ENCODE measurements around the gene SF3B3.

SF3B3 gene

GRCh38 chr16:70608521-70608920 is 84.9 kb downstream of the SF3B3 start:
- DNase-seq (ENCODE audit: low read depth, low spot score), result no peak
- CTCF ChIA-PET, result interaction anchor here (0.8 to 1.2 kb wide), 2 partner anchors 11 to 46 kb away, joined by 3 read pairs; no protein-coding TSS in a partner anchor
- POLR2A ChIA-PET, result interaction anchor here (0.6 kb wide), 1 partner anchor 181 kb away, joined by 5 read pairs; no protein-coding TSS in a partner anchor
- no peak for TF ChIP-seq CTCF (IDR thresholded peaks at IDR 0.05; ENCODE audit: insufficient read depth, low read length, missing control alignments)
- H3K4me3 ChIP-seq (ENCODE audit: low read depth, low read length), result no peak overlapping the region

GRCh38 chr16:70610273-70611223 is 86.9 kb downstream of the SF3B3 start:
- no peak for DNase-seq (ENCODE audit: low read depth, low spot score)
- no peak for TF ChIP-seq CTCF (IDR thresholded peaks at IDR 0.05; ENCODE audit: insufficient read depth, low read length, missing control alignments)
- POLR2A ChIA-PET, result no interaction called here
- CTCF ChIA-PET, result no interaction called here
- no peak overlapping the region for H3K4me3 ChIP-seq (ENCODE audit: low read depth, low read length)

GRCh38 chr16:70611224-70611598 is 87.6 kb downstream of the SF3B3 start:
- DNase-seq (ENCODE audit: low read depth, low spot score), result no peak
- ChIA-PET CTCF (no interaction called here), POLR2A (no interaction called here)
- no peak overlapping the region for H3K4me3 ChIP-seq (ENCODE audit: low read depth, low read length)
- TF ChIP-seq CTCF (IDR thresholded peaks at IDR 0.05; ENCODE audit: insufficient read depth, low read length, missing control alignments), result no peak

GRCh38 chr16:70611785-70612303 is 88.2 kb downstream of the SF3B3 start:
- no peak for TF ChIP-seq CTCF (IDR thresholded peaks at IDR 0.05; ENCODE audit: insufficient read depth, low read length, missing control alignments)
- ChIA-PET CTCF (interaction anchor here (0.9 to 1.1 kb wide), 2 partner anchors 9 to 42 kb away, joined by 3 read pairs; no protein-coding TSS in a partner anchor), POLR2A (no interaction called here)
- DNase-seq (ENCODE audit: low read depth, low spot score), result no peak
- no peak overlapping the region for H3K4me3 ChIP-seq (ENCODE audit: low read depth, low read length)

GRCh38 chr16:70612931-70613330 is 89.3 kb downstream of the SF3B3 start:
- ChIA-PET POLR2A (no interaction called here), CTCF (interaction anchor here (0.9 kb wide), 1 partner anchor 41 kb away, joined by 3 read pairs; no protein-coding TSS in a partner anchor)
- no peak overlapping the region for H3K4me3 ChIP-seq (ENCODE audit: low read depth, low read length)
- no peak for TF ChIP-seq CTCF (IDR thresholded peaks at IDR 0.05; ENCODE audit: insufficient read depth, low read length, missing control alignments)
- DNase-seq (ENCODE audit: low read depth, low spot score), result no peak

All from AG04449 (cell line).